NCI-H2227 (cell line): ENCODE results near the gene TBC1D16.
"Not testable (repeated sequence)": the region's sequence is repeated elsewhere in the genome, so short reads cannot be mapped to it uniquely, and the experiment has no call there.

ENCODE experiments used
- DNase-seq: peaks from one replicate; lab custom pipeline; 2025; ENCODE audit not compliant: unreplicated experiment; lab: John Stamatoyannopoulos, UW

TBC1D16 gene

DNA sequence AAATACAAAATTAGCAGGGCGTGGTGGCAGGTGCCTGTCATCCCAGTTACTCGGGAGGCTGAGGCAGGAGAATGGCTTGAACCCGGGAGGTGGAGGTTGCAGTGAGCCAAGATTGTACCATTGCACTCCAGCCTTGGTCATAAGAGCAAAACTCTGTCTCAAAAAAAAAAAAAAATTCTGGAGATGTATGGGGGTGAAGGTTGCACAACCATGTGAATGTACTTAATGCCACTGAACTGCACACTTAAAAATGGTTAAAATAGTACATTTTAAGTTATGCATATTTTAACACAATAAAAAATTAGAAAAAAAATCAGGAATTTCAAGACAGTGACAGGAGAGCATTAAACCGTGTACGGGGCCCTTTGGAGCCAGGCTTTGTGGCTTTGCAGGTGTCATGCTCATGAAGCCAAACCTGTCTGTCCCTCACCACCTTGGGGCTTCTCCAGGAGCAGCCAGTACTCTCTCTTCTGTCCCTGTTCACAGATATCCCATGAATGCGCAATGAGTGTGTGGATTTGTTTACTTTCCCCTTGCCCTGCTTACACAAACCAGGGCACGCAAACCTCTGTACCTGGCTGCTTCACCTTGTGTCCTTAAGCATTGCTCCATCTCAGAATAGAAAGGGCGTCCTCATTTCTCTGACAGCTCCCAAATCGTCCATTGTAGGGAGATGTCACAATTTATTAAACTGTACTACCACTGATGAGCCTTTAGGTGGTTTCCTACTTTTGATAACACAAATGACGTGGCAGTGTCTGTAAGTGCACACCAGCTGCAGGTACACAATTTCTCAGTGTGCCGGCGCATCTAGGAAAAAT lies 138.2 kb downstream of the TBC1D16 start:
- DNase-seq: no peak

DNA sequence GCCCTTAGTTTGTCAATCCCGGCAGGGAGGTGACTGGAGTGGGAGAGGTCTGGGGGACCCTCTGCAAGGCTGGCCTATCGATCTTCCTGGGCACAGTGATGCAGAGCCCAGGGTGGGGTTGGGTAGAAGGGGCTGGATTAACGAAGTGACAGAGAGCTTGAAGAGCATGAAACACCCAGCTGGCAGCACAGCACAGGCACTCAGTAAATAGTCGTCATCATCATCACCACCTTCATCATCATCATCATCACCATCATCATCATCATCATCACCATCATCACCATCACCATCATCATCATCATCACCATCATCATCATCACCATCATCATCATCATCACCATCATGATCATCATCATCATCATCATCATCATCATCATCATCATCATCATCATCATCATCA lies 142.2 kb downstream of the TBC1D16 start:
- not testable (repeated sequence) for DNase-seq

DNA sequence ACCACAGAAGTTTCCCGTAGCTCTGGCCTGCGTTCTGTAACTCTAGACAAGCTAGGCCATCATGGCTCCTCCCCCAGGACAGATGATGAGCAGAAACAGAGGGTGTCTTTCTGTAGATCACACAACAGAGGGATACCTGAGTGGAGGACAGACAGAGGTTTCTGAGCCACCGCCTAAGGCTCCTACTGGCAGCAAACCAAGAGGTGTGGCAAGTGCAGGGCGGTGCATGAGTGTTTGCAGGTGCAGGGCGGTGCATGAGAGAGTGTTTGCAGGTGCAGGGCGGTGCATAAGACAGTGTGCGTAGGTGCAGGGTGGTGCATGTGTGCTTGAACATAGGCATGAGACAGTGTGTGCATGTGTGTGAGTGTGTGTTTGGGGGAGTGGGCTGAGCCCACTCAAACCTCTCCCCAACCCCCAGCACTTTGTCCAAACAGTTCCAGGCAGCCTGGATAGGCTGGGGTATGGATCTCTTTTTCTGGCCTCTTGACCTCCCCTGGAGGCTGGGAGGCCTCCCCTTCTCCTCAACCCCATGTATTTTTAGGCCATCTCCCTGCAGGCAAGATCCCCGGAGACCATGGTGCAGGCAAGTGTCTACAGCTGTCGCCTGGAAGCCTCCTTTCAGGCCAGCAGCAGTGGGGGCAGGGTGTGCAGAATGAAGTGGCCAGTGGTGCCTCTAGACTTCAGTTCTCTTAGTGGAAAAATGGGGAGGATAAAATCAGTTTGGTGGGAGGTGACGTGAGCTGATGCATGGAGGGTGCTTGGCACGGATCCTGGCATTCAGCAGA lies 143.0 kb downstream of the TBC1D16 start:
- no peak for DNase-seq

DNA sequence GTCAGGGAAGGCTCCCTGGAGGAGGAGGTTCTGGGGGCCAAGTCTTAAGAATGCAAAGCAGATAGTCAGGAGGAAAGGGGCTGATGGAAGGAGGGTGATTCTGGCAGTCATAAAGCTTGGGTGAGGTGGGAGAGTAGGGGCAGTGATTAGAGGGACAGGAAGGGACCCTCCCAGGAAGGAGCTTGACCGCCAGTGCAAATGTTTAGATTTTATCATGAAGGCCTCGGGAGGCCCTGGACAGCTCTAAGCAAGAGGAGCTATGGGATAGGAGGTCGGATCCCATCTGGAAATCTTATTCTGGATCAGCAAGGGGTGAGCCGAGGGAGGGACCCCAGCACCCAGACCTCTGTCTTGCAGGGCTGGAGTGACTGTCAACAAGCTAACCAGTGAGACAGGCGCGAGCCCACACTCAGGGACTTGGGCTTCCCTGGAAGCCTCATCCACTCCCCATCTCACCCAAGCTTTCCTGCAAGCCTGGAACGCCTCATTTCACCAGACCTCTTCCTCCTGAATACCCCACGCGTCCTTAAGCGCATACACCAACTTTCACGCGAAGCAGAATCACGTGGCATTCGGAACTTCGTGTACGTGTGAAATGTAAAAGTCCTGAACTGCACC lies 144.4 kb downstream of the TBC1D16 start:
- no peak for DNase-seq

DNA sequence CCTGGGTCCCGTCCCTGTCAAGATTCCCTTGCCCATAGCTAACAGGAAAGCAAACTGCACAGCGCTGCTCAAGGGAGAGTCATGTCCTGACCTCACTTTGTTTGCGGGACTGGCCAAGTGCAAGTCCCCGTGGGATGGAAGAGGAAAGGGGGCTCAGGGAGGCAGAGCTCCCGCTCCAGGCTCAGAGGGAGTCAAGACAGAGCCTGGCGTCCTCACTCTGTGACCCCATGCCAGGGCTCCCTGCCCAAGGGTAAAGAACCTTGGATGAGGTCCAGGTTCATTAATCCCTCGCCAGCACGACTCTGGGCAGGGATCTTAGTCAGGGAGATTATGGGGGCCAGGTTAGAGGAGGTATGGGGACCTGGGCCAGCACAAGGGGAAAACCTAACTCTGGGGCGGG lies 145.0 kb downstream of the TBC1D16 start:
- DNase-seq: no peak

DNA sequence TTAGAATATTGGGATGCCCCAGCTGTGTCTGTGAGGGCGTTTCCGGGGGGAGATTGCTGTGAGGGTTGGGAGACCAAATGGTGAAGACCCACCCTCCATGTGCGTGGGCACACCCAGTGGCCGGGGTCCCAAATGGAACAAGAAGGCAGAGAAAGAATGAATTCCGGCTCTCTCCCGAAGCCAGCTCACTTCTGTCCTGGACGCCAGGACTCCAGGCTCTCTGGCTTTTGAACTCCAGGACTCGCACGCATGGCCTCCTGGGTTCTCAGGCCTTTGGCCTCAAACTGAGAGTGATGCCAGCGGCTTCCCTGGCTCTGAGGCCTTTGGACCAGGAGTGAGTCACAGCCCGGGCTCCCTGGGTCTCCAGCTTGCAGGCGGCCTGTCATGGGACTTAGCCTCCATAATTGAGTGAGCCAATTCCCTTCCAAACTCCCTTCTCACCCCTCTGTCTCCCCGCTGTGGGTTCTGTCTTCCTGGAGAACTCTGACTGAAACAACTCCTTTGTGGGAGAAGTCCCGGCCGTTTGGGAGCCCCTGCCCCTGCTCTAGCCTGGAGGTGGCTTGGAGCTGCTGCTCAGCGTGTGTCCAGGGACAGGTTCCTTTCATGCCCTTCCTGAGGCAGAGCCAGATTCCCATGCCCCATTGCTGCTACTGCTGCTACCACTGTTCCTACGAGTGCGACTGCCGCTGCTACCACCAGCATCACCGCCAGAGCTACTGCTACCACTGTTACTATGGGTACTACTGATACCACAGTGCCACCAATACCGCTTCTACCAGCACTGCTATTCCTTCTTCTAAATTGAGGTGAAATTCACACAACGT lies 146.6 kb downstream of the TBC1D16 start:
- DNase-seq: no peak

DNA sequence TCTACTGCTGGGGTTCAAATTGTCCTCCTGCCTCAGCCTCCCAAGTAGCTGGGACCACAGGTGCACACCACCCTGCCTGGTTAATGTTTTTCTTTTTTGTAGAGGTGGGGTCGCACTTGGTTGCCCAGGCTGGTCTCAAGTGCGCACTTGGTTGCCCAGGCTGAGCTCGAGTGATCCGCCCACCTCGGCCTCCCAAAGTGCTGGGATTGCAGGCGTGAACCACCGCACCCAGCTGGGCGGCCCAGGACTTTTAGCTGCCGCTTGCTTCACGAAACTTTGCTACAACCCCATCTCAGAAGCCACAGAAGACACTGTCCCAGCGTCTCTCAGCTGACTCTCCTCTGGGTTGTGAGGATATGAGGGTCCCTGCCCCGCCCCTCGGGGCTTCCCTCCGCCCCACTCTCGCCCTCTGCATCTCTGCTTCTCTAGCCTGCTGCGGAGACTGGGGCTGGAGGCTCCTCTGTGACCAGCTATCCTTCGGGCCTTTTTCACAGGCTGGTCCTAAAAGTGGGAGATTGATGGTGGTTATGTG lies 147.6 kb downstream of the TBC1D16 start:
- no peak for DNase-seq

DNA sequence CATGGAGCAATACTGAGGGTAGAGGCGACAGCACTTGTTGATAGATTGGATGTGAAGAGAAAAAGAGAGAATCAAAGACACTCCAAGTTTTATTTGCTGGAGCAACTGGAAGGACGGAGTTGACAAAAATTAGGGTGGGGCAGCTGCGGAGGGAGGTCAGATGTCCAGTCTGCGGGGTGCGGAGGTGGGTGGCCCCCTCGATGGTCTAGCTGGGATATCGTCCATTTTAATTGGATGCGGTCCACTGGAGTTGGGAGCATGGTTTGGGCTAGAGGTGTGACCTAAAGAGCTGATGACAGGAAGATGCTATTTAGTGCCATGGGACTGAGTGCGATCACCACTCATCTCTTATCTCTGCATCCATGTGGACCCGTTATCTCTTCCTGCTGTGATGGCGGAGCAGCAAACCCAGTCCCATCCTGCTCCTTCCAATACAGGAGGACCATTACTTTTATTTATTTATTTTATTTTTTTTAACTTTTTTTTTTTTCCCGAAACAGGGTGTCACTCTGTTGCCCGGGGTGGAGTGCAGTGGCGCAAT lies 148.2 kb downstream of the TBC1D16 start:
- no peak for DNase-seq

DNA sequence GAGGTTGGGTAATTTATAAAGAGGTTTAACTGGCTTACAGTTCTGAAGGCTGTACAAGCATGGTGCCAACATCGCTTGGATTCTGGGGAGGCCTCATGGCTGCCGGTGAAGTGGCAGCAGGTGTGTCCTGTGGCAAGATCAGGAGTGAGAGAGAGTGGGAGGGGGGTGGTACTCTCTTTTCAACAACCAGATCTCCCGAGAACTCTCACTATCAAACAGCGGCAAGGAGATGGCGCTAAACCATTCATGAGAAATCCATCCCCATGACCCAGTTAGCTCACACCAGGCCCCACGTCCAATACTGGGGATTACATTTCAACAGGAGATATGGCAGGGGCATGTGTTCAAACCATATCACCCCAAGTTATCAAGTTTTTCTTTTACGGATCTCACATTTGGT lies 152.5 kb downstream of the TBC1D16 start:
- no peak for DNase-seq
